GM10847 (cell line): ENCODE data around the gene PAPPA2.

Source experiments
- POLR2A ChIP-seq: IDR thresholded peaks from 2 replicates; pipeline ENCODE4 v1.6.1; 2011; ENCODE audit not compliant: insufficient read length; ENCODE audit errors: extremely low read depth

The PAPPA2 gene

DNA sequence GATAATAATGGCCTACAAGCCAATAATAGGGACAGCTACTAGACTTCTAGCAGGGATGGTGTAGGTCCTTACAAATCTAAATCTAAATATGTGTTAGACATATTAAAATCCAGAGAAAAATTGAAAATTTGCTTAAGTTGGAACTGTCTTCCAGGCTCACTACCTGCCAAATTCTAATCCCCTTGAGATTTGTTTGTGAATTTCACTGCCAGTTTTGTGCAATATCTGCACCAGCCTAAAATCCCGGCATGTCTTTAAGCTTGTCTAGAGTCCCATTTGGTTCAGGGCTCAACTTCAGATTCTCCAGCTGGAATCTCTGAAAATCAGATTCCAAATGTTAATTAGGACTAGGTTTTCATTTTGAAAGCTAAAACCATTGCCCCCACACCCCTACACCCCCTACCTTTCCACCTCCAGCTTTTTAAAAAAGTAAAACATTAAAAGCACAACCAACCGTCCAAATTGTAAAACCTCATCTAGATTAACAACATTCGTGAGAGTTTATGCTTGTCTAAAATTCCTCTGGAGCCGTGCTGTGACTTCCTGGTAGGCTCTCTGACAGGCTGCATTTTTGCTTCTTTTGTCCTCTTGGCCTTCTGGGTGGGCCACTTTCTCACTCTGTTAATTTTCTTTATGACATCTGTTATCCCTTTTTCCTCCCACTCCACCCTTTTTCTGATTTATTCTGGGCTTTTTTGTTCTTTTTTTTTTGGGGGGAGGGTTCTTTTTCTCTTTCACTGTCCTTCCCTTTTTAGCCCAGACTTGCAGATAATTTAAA, 348.7 kb downstream of the PAPPA2 start:
- no peak for TF ChIP-seq POLR2A

DNA sequence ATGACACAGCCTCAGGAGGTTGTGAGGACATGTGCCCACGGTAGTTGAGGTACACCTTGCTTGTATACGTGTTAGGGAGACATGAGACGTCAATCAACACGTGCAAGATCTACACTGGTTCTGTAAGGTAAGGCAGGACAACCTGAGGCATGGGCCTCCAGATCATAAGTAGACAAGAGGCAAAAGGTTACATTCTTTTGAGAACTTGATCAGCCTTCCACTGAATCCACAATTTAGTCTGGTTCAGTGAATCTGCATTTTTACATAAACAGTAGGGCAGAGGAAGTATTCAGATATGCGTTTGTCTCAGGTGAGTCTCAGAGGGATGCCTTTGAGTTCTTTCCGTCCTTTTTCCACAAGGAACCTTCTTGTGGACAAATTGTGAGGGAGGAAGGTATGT, 352.6 kb downstream of the PAPPA2 start:
- no peak for TF ChIP-seq POLR2A

DNA sequence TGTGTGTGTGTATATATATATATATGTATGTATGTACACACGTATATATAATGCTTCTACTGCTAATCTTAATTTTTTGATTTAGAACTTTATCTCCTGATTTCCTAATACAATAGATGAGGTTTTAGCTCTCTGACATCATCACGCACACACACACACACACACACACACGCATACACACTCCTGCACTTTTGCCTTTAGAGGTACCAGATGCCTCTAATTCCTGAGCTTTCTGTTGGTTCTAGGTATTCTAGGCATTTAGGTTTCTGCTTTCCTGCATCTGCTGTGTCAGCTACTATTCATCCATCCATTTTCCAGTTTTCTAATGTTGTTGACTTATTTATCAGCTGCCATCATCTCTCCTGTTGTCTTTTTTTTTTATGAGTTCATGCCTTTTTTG, 353.3 kb downstream of the PAPPA2 start:
- no peak for TF ChIP-seq POLR2A

DNA sequence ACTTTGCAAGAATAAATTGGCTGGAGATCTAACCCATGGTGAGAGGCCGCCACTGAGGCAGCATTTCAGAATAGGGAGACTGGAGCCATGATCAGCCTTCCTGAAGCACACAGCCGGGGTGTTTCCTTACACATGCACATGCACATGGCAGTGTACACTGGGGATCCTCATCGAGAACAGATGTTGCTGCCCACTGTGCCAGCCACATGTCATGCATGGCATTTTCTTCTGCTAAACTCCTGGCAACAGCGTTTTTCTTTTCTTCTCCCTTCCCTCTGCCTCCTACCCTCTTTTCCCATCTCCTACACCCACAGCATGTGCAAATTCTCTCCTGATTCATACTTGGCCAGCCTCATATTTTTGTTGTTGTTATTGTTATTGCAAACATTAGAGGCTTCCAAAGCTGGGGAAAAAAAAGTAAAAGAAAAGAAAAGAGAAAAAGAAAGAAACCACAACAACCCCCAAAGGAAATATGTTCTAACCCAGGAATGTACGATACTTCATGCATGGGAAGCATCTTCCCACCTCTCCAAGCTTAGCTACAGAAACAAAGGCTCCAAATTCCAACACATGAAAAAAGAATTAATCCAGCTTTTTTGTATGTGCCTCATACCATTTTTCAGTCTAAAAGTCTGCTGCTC, 357.5 kb downstream of the PAPPA2 start:
- no peak for TF ChIP-seq POLR2A

DNA sequence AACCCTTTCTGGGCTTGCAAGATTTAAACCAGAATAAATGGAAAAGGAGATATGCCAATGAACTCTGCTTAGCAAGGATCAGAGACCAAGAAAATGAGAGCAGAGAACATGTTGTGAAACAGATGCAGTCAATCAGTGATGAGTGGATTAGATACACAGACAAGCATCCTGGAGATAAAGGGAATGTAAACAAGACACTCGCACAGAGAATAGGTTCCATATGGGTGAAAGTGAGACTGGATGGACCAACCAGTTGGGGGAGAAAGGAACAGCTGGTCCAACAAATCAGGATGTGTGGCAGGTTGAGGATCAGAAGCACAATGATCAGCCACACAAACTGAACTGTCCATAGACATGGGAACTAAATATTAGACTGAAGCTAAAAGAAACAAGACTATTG, 363.3 kb downstream of the PAPPA2 start:
- no peak for TF ChIP-seq POLR2A

DNA sequence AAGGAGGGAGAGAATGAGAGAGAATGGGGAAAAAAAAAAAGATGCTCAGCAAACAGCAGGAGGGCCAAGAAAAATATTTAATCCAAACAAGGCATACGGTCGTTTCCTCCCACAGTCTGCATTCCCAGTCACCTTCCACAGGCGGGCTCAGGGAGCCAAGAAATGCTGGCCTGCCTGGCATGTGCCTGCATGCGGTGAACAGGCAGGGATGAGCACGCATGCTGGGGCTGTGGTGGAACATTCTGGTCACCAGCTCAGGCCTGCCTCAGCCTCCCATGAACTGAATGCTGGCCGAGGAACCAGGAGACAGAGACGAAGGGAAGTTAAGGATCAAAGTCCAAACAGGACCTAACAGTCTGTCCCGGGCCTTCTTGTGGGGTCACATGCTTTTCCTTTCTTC, 366.3 kb downstream of the PAPPA2 start:
- TF ChIP-seq POLR2A: no peak

DNA sequence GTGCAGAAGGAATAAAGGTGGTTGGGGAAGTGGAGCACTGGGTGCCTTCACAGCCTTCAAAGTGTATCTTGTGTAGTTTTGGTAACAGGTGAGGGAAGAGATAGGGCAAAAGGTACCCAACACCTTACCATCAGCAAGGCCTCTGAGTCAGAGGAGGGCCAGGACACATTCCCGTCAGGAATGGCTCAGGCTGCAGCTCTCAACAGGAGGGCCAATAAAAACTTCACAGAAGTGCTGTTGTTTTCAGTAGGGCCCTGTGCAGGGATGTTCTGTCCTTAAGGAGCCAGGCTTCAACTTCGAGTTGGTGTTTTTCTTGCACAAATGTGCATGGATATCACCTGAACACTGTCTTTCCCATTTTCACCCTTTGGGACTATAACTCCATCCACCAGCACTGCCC, 368.2 kb downstream of the PAPPA2 start:
- TF ChIP-seq POLR2A: no peak

DNA sequence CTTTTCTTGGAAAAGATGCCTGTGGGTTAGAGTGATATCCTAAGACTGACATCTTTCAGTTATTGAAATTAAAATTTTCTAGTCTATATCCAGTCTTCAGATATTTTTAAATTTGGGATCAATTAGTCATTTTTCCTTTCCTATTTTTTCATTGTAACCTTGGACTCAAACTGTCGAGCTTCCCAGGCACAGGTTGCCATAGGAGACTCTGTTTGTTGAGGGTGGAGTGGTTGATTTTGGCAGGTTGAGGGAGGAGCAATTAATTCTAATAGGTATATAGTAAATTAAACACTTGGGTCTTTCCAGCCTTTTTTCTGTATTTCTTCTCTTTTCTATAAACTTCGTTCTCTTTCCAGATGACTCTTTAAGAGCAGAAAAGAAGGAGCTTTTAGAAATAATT, 374.7 kb downstream of the PAPPA2 start:
- TF ChIP-seq POLR2A: no peak

DNA sequence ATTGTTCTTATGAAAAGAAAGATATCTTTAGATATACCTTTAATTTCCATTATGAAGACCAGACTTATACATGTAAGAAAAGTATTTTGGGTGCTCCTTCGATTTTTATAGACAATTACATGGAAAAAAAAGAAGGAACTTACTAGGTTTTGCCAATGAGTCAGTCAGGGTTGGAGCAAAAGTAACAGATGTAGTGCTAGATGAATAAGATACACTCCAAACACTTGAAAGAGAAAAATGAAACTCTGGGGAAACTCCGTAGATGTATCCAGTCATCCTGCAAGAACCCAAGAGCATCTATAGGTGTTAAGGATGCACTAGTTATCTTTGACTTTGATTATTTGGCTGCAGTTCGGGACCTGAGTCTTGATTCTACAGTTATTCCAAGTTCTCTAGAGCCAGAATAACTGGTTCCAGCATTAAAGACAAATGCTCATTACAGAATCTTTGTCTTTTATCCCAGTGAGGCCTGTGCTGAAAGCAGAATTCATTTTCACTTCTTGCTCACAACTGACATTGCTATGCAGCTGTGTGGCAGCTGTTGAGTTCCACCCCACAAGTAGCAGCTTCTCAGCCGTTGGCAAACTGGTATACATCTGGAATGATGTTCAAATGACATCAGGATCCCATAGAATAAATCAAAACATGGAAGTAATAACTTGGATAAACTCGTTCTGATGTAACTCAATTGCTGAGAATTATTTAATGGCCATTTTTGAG, 375.5 kb downstream of the PAPPA2 start:
- no peak for TF ChIP-seq POLR2A

DNA sequence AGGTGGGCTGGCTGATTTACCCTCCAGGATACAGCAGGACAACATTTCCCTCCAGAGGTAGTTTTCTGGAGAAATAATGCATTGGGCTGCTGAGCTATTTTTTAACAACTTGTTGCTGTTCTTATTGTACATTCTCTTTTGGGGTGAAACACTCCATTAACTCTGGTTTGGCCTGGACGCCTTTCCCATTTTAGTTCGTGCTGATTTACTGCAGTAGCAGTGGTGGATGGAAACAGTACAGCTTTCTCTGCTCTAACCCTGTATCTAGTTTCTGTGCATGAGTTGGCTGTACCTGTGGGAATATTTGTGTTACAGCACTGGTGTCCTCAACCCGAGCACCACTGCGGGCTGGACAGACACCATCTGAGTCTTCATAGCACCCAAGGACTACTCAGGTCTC, 376.2 kb downstream of the PAPPA2 start:
- TF ChIP-seq POLR2A: no peak

DNA sequence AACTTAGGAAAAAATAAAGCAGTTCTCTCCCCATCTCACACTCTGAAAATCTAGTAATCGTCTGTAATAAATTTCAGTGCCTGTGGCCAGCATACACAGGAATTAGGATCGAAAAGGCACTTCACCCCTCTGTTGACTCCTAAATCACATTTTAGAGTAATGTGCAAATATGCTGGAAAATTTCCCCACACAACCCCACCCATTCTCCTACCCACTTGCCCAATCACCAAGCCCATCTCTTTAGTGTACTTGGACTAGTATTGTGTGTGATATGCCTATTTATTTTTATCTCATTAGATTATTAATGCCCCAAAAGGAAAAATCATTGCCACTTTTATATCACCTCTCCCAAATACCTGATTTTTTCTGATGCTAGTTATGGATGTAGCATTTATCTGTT, 378.3 kb downstream of the PAPPA2 start:
- no peak for TF ChIP-seq POLR2A

DNA sequence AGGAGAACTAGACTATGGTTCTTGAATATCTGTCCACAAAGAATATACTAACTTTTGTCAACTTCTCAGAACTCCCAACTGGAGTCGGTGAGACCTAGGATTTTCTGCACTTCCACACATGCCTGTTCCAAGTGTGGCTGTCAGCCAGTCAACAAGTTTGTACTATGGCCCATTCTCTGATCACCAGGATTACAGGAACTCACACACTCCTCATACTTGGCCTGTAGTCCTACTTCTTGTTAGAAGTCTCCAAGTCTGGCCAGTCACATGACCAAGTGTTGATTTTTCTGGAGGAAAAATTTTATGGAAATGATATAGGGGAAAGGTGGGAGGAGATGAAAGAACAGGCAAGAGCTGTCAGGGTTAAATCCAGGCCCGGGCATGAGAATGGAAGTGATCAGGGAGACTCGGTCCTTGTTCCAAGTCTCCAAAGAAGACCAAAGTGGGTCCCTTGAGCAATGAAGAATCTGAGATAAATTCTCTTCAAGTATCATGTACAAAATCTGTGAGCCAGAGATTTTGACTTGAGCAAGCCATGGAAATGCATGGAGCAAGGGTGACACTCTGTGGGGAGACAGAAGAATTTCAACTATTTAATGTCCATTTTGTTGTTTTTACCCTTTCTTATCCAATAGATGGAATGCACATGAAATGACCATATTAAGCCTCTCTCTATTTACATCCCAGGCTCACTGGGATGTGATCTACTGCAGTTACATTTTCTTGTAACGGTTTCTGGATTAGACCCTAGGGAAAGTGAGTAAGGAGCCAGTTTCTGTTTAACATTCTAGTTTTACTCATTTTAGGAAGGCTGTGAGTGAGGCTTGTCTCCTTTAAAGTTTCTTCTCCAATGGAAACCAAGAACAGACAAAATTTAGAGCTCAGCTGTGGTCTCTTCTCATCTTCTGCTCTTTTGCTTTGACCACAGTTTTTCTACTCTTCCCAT, 380.6 kb downstream of the PAPPA2 start:
- no peak for TF ChIP-seq POLR2A

DNA sequence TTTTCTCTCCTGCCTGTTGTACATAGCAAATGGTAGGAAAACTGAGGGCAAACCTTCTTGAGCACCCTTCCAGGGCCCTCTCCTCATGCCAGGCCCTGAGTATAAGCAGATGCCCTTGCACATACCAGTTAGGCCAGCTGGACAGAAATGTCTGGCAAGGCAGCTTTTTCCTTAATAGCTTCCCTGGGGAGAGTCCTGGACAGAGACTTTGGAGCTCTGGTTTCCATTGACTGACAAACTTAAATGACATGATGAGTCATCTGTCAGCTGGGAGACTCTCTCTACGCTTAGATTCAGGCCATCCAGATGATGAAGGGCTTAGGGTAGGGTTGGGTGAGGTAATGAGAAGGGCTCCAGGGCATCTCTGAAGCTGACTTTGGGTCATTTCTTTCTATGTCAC, 384.1 kb downstream of the PAPPA2 start:
- no peak for TF ChIP-seq POLR2A

DNA sequence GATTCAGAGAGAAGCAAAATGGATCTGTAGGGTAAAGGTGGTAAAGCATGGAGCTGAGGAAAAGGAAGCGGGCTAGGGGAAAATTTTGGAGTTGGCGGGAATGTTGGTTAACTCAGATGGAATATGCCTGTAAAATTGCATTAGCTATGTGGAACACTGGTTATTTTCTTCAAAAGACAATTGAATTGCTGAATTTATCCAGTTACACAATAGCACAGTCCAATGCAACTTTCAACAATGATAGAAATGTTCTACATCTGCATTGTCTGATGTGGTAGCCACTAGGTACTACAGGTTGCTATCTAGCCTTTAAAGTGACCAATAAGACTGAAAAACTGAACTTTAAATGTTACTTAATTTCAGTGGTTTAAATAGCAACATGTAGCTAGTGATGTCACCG, 386.3 kb downstream of the PAPPA2 start:
- no peak for TF ChIP-seq POLR2A

DNA sequence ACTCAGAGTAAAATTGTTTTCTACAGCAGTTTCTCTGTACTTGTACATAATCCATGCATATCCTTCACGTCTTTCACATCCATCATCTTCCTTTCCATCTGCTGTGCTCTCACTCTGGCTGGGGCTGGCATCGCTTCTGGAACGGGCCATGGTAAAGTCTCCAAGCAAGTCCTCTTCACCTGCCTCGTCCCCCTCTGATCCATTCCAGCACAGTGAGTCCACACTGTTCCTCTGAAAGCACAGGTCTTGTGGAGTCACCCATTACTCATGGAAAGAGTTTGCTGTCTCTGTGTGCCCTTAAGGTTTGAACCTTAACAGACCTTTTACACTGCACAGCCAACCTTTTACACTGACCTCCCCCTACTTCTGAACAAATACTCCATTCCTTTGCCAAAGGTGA, 387.9 kb downstream of the PAPPA2 start:
- no peak for TF ChIP-seq POLR2A

DNA sequence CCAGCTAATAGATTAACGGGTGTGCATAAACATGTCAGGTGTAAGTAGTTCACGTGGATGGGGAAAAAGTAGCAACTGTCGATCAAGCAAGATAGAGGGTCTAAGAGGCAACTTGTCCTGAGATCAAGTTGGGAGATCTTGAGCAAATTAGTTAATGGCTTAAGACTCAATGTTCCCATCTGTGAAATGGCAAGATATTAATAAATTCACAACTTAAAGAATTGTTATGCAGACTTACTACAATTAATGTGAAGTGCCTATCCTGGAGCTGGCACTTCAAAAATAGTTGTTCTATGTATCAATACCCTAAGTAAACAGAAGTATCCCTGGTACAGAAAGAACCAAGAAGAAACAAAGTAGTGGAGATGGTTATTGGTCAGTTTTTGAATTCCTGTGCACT, 389.1 kb downstream of the PAPPA2 start:
- no peak for TF ChIP-seq POLR2A

DNA sequence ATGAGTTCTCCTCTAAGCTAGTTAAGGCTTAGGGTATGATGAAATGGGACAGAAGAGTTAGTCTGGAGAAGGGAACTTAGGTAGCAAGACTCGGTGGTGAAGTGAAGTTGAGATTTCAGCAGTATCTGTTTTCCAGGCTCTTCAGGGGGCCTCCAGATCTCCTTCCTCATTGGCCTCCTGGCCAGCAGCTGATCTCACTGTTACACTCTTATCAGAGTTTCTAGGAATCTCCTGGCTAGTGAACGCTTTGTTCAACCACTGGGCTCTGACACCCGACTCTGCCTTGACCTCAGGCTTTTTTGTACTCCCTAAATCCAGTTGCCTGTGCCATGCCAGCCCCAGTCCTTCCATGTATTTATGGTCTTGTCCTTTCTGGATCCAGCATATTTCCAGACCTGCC, 390.5 kb downstream of the PAPPA2 start:
- no peak for TF ChIP-seq POLR2A
